Testis (tissue), 2 donors: ENCODE measurements around the gene ASAP2.

Experiments
- CTCF ChIP-seq, 3 experiments: fragments of 450-650 bp in 2 of 3; fragments of 200-600 bp in 1 of 3; sonication (generic) in 1 of 3; IDR thresholded peaks; one replicate each; pipeline ENCODE4 v1.5.1; 2016 to 2019; ENCODE audit warnings: antibody characterized with exemption in 3 of 3, mild to moderate bottlenecking in 2 of 3, moderate library complexity in 1 of 3
- POLR2A ChIP-seq: fragments of 450-650 bp; IDR thresholded peaks from one replicate; pipeline ENCODE4 v1.6.1; 2017; ENCODE audit warnings: antibody characterized with exemption, mild to moderate bottlenecking, moderate library complexity

GRCh38 chr2:9286554-9287399, 80.2 kb downstream of the ASAP2 start:
- TF ChIP-seq CTCF (IDR thresholded peaks at IDR 0.05) = no peak
- TF ChIP-seq POLR2A = no peak
